ENCODE data around the gene CHN2.

GRCh38 chr7:29199776-29200175, 5.2 kb downstream of the CHN2 start:
- TF ChIP-seq CTCF (IDR thresholded peaks at IDR 0.05) = no peak
- no peak for TF ChIP-seq POLR2A (IDR thresholded peaks at IDR 0.05)
- TF ChIP-seq POLR2AphosphoS5 (IDR thresholded peaks at IDR 0.05) = no peak

Measured in upper lobe of left lung (tissue), 4 donors.